Globus pallidus (tissue), 1 donor: Measurements from ENCODE around the gene FOXL3.
"Not testable (repeated sequence)": the region's sequence is repeated elsewhere in the genome, so short reads cannot be mapped to it uniquely, and the experiment has no call there.

ENCODE experiments used
- DNase-seq: peaks from one replicate; pipeline ENCODE4 v3.0.0-alpha.2; 2015; ENCODE audit warnings: low spot score

Gene FOXL3

DNA sequence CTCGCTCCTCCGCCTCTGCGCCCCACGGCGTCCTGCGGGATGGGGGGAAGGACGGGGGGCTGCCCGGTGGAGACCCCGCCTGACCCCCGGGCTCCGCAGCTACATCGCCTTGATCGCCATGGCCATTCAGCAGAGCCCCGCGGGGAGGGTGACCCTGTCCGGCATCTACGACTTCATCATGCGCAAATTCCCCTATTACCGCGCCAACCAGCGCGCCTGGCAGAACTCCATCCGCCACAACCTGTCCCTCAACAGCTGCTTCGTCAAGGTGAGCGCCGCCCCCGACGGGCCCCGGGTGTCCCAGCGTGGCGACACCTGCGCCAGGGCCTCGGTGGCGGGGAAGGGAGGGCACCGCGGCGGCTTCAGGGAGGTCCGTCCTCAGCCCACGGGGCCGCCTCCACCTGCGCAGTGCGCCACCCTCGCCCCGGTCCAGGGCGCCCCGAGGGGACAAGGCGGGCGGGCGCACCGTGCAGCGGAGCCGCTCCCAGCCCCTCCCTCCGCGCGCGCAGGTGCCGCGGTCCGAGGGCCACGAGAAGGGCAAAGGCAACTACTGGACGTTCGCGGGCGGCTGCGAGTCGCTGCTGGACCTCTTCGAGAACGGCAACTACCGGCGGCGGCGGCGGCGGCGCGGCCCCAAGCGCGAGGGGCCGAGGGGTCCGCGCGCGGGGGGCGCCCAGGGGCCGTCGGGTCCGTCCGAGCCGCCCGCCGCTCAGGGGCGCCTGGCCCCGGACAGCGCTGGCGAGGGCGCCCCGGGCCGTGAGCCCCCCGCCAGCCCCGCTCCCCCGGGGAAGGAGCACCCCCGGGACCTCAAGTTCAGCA lies 793 bp downstream of the FOXL3 start:
- no peak for DNase-seq

DNA sequence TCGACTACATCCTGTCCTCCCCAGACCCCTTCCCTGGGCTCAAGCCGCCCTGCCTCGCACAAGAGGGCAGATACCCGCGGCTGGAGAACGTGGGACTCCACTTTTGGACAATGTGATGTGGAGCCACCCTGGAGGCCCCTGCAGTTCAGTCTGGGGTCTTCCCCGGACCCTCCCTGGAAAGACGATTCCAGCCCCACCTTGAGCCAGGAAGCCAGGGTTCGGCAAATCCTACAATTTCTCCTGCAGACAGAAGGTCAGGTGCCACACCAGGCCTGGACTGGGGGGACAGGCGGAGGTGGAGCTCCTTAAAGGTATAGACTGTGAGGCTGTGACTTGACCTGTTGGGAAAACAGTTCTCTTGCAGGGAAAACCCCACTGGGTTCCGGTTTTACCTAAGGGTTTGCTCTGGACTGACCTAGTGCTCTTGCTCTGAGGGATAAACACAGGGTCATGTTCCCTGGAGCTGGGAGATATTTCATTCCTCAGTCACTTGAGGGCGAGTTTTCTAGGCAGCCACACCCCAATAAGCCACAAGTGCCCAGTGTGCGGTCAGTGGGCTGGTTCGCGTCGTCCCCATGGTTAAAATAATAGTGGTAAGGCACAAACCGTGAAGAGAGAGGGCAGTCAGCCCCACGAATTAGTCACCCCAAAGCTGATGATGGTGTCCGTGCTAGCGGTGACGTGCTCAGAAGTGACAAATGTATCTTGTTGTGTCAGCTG lies 1.6 kb downstream of the FOXL3 start:
- no peak for DNase-seq

DNA sequence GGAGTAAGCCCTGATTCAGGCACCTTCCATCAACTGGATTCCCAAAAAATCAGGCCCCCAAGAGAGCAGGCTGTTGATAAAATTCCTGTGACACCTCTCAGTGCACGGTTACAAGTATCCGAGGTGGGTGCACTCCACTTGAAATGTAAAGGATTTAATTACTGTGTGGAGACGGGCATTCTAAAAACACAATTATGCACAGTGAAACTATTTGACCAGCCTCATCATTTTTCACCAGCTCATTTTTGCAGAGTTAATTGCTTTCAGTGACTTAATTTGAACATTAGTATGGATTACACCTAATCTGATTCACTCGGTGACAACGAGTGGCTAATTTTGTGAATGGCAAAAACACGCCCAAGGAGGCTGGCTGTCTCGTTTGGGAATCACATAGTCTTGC lies 2.3 kb downstream of the FOXL3 start:
- no peak for DNase-seq

DNA sequence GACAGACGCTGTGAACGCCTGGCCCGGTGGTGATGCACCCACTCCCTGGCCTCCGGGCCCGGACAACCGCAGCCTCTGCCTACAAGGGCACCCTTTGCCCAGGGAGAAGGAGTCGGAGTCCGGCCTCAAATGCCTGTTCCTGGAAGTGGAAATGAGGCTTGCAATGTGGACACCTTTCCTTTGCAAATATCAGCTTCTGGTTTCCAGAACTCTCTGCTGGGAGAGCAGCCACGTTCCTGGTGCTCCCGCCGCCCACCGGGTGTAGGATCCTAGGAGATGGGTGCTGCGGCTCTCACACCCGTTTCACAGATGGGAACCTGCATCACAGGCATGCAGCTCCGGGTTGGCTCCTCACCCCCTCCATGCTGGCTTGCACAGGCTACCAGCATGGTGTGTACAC lies 2.9 kb downstream of the FOXL3 start:
- DNase-seq, result no peak

DNA sequence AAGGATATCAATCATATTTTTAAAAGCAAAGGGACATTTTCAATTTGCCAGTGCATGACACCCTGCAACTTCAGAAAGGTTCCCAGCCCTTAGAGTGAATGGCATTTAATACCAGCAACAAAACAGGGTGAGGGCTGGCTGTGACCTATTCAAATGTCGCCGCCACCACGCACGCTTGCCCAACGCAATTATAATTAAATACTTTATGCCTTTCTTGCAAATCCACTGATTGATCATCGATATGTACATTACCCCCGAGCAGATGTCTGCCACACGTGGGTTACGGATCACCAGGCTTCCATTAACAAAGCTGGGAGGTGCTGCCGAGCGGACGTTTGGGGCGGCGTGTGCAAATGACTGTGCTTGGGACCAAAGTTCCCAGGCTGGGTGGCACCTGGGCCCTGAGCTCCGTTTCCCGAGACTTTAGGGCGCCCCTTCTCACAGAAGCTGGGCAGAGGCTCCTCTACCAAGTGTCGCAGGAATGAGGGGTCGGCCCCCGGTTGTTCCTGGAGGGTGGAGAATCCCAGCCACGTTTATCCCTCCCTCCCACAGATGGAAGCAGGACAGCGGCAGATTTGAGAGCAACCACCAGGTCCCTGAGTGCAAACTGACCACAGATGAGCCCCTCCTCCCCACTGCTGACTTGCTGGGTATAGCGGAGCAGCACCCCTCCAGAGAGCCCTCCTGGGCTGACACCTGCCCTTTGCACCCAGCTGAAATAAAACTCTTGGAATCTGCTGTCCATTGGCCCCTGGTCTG lies 3.9 kb downstream of the FOXL3 start:
- no peak for DNase-seq

DNA sequence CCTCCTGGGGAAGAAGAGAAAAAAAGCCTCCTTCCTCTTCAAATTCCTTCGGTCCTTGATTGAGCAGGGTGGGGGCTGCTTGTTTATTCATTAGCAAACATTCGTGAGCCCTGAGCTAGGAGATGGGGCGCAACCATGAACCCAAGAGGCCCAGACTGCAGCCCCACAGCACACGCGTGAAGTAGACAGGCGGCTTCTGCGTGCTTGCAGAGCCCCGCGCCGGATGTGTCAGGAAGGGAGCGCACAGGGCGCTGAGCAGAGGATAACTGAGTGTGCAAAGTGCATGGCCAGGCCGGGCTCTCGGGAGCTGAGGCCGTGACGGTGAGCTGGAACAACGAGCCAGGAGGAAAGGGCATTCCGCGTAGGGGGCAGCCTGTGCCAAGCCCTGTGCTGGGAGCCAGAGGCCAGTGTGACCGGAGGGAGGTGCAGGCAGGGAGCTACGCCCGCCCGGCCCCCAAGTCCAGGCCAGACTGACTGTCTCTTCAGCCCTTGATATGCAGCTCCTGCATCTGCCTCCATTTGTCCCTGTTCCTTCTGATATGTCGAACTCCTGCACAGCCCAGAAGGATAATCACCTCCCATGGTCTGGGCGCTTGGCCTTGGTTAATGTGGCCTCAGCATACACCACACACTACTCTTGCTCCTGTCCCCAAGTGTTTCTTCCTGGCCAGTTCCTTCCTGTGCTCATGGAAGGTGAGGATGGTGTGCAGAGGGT lies 4.6 kb downstream of the FOXL3 start:
- DNase-seq, result no peak

DNA sequence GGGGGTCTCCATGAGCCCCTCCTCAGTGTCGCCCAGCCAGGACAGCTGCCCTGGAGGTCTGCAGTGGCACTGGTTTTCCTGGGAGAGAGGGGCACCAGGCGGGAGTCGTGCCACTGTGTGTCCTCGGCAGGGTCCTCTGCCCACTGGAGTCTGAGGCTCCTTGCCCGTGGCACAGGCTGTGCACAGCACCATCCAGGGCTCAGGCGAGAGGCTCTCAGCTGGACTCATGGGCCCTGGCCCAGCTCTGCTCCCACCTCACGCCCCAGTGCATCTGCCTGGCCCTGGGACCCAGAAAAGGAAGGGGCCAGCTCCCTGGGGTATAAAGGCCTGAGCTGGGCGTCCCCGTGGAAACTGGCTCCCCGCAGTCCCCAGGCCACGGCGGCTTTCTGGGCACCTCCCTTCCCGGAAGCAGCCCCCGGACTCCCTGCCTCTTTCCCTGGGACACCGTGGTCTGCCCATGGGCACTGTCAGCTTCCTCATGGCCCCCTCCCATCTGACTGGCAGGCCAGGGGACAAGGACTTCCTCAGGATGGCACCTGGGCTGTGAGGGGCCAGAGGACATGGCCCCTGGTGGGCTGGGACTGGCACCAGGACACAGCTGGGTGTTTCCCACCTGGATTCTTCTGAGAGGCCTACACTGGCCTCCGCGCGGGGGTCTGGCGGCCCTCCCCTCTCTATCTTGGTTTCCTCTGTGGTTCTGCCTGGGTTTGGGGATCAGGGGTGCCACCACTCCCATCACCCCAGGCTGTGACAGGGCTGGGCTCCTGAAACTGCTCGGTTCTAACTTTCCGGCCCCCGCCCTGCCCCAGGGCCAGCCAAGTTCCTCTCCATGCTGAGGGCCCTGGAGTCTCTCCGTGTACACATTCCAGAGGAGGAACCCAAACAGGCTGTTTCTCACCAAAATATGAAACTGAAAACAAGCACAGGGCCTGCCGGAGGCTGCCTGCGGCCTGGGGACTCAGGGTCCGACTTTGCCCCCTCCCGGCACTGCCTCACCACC lies 5.5 kb downstream of the FOXL3 start:
- no peak for DNase-seq

DNA sequence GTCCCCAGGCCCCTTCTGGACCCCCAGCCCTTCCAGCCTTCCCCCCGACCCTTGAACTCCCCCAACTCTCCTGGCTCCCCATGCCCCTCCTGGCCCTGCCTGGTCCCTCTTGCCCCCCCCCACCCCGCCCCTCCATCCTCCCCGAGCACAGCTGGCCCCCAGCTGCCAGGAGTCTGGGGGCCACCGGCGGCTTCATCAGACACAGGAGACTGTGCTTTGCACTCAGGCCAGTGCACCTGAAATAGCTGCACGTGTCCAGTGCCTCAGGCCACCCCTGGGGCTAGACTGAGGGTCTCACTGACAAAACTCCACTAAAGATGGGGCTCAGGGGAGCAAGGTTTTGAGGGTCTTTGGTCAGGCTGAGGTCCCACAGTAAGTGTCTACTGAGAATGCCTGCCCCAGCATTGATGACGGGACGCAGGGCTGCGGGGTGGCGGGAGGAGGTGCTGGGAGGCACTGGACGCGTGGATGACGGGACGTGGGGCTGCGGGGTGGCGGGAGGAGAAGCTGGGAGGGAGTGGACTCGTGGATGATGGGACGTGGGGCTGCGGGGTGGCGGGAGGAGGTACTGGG lies 6.5 kb downstream of the FOXL3 start:
- no peak for DNase-seq

DNA sequence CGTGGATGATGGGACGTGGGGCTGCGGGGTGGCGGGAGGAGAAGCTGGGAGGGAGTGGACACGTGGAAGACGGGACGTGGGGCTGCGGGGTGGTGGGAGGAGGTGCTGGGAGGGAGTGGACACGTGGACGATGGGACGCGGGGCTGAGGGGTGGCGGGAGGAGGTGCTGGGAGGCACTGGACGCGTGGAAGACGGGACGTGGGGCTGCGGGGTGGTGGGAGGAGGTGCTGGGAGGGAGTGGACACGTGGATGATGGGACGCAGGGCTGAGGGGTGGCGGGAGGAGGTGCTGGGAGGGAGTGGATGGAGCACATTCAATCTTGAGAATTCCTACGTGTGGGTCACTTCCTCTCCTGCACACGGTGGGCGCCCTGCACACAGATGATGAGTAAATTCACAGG lies 7.2 kb downstream of the FOXL3 start:
- not testable (repeated sequence) for DNase-seq

DNA sequence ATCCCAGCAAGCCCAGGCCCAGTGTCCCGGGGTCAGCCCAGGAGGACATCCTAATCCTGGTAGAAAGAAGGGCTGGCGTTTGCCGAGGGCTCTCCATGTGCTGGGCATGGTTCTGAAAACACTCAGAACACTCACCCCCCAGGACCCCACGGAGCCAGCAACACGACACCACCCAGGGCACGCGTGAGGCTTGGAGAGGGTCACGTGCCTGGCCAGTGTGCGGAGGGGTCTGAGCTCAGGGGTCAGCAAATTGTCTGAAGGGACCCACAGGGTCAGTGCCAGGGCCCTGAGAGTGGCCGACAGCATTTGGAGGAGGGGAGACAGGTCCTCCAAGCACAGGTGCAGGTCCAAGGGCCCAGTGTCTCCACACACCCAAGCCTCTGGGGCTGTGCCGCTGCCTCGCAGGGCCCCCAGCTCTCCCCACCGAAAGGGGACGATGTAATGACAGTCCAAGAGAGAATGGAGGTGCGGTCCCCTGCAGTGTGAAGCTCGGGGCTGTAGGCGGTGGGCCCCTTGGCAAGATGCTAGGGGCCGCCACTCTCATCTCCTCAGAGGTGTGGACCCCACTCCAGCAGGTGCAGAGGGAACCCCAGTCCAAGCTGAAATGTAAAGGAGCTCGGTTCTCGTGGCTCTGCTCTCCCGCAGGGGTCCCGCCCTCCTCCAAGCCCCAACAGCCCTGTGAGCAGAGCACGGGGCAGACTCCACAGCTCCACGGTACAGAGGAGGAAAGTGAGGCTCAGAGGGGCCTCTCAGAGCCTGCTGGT lies 7.8 kb downstream of the FOXL3 start:
- DNase-seq, result no peak

DNA sequence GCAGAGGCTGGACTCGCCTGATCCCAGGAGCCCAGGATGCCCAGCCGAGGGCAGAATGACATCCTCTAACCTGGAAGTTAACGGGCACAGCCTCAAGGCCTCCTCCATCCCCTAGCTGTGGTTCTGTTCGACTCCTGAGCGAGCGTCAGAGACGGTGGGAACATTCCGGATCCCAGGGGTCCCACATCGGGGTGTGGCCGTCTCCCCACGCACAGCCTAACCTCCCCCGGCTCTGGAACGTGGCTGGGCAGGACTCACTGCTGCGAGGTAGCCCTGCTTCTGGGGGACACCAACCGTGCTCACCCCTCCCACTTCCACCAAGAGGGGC lies 8.4 kb downstream of the FOXL3 start:
- no peak for DNase-seq

DNA sequence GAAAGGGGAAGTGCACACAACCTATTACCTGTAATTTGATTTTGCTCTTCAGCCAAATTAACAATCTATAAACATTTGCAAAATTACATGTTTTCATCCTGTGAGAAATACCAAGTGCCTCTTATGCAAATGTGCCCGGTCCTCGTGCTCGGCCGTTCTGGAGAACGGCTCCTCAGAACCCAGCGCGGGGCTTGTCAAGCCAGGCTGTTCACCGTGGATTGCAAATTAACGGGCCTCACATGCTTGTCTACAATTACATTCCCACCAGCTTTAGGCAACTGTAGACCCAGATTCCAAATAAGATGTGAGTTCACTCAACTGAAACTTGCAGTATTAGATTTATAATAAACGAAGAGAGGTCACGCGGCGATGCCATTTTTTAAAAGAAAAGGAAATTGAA lies 8.8 kb downstream of the FOXL3 start:
- DNase-seq, result no peak

DNA sequence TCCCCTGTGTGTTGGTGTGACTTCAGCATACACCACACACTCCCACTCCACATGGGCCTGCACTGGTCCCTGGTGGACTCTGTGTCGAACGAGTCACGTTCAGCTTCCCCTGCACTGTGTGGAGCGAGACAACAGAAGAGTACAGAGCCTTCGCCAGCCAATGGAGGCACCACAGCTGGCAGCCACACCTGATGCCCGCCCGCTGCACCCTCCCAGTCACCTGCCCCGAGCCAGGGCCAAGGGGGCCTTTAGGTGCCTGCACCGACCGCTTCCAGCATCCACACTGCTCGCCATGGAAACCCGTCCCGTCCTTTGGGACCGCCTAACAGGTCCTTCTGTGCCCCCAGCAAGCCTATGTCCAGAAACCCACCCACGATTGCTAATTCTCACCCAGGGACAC lies 9.2 kb downstream of the FOXL3 start:
- no peak for DNase-seq

DNA sequence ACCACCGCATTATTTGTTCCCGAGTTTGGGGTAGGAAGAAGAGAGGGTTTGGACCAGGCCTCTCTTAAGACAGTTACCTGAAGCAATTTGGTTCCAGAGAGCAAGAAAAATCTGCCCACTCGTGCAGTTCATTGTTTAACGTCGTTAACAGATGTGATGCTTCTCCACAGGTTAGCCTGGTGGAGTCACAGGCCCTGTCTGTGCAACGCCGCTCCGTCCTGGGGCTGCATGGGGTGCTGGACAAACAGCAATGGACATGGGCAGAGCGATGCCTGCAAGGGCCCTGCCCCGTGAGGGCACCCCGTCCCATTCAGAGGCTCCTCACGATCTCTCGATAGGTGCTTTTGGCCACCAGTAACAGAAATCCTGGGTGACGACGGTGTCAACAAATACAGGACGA lies 9.7 kb downstream of the FOXL3 start:
- DNase-seq, result no peak

DNA sequence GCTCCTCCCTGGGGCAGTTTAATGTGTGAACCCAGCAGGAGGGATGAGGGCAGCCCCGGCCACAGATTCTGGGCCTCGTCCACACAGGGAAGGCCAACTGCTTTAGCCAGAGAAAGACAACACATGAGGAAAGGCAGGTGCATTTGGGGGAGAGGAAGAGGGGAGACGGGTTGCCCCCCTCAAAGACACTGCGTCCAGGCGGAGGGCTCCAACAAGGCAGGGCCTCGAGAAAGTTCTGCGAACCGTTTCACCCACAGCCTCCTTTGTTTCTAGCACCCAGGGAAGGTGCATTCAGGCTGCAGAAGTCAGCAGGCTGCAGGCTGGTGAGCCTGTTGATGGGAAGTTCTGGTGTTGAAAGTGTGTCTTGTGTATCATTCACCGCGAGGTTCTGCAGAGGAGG lies 10.1 kb downstream of the FOXL3 start:
- DNase-seq, result no peak

DNA sequence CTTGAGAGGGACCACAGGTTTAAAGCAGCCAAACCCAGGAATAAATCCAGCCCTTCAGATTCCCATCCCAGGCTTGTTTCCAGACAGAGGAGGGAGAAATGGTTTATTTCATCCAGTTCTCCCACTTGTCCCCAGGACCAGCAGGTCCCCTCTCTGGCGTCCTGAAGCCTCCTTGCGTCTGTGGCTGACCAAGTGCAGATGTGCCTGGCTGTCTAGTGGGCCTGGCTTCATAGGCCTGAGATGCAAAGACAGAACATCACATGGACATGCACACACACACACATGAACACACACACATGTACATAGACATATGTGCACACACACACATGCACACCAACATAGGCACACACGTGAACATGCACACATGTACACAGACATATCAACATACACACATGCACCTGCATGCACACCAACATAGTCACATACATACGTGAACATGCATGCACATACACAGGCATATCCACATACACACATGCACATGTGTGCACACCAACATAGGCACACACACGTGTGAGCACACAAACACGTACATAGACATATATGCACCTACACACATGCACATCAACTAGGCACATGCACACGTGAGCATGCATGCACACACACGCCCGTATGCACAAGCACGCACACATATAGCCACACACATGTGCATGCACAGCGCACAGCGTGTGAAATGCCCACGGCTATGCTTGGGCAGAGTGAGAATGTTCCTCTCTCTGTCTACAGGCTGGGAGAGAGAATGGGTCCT lies 10.7 kb downstream of the FOXL3 start:
- no peak for DNase-seq

DNA sequence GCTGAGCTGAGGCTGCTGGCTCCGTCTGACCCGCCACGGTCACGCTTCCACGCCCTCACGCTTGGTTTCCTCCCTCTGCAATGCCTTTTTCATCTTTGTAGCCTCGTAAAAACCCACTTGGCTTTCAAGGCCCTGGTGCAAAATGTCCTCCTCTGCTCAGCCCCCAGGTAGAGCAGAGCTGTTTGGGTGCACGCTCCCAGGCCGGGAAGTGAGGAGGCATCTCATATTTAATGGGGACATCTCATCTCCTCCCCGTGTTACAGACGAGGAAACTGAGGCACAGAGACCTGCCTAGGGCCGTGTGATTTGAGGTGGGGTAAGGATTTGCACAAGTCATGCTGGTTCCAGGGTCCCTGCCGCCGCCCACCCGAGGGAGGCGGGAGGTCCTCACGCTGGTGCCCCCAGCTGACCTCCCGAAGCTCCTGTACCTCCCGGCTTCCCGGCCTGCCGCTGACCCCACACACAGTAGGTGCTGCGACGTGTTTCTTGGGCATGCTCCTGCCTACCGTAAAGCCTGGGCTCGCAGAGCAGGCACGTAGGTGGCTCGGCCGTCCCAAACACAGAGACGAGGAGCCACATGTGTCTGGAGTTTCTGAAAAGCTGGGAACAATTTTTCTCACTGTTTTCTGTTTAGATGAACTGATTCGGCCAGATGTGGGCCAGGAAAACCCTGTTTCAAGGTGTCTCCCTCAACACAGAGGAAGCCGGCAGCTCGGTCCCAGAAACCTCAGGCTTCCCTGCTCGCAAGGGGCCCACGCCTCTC lies 11.5 kb downstream of the FOXL3 start:
- no peak for DNase-seq
